GM21737 (cell line): ENCODE data around the gene EAPP.
"Not testable (repeated sequence)": the region's sequence is repeated elsewhere in the genome, so short reads cannot be mapped to it uniquely, and the experiment has no call there.

Source experiments
- ATAC-seq: cut with Tn5 transposase; IDR thresholded peaks from one replicate; pipeline ENCODE4 v1.9.1; 2021; ENCODE audit warnings: mild to moderate bottlenecking, moderate library complexity; ENCODE audit not compliant: unreplicated experiment

The EAPP gene

GRCh38 chr14:34539407-34540180 is at the start of gene EAPP:
TSS of gene EAPP (minus strand) at chr14:34539701. CDS start at chr14:34539628, 73 bp downstream.
- ATAC-seq, result peak; percentile 99

- no peak for ATAC-seq
Measured at GRCh38 chr14:34583525-34583924, 44.0 kb upstream of the EAPP start.

GRCh38 chr14:34582117-34582680 is 42.7 kb upstream of the EAPP start:
- ATAC-seq, result no peak

- ATAC-seq, result no peak
Measured at GRCh38 chr14:34580381-34580780, 40.9 kb upstream of the EAPP start.

GRCh38 chr14:34571771-34572170 is 32.3 kb upstream of the EAPP start:
- ATAC-seq, result no peak

GRCh38 chr14:34569750-34570149 is 30.2 kb upstream of the EAPP start:
- ATAC-seq, result no peak

GRCh38 chr14:34568803-34569202 is 29.3 kb upstream of the EAPP start:
- ATAC-seq, result no peak

GRCh38 chr14:34562776-34563150 is 23.3 kb upstream of the EAPP start:
- ATAC-seq, result no peak

- not testable (repeated sequence) for ATAC-seq
Measured at GRCh38 chr14:34562037-34562775, 22.7 kb upstream of the EAPP start.

- peak; percentile 56 for ATAC-seq
Measured at GRCh38 chr14:34556498-34556829, 17.0 kb upstream of the EAPP start.

GRCh38 chr14:34555583-34556497 is 16.3 kb upstream of the EAPP start:
- peak; percentile 66 for ATAC-seq

- no peak for ATAC-seq
Measured at GRCh38 chr14:34554540-34555250, 15.2 kb upstream of the EAPP start.

- ATAC-seq, result not testable (repeated sequence)
Measured at GRCh38 chr14:34549276-34549966, 9.9 kb upstream of the EAPP start.

- ATAC-seq, result no peak
Measured at GRCh38 chr14:34548472-34548981, 9.0 kb upstream of the EAPP start.

- ATAC-seq, result not testable (repeated sequence)
Measured at GRCh38 chr14:34547136-34547520, 7.6 kb upstream of the EAPP start.

- ATAC-seq, result peak; percentile 63
Measured at GRCh38 chr14:34546272-34547135, 7.0 kb upstream of the EAPP start.

- not testable (repeated sequence) for ATAC-seq
Measured at GRCh38 chr14:34540181-34541059, 919 bp upstream of the EAPP start.
